NCI-H345 treated with DMSO at 0.1 percent for 48 hours (cell line): Measurements from ENCODE around the gene TK2.
"Not testable (repeated sequence)": the region's sequence is repeated elsewhere in the genome, so short reads cannot be mapped to it uniquely, and the experiment has no call there.

Source experiments
- DNase-seq: peaks from one replicate; lab custom pipeline; 2025; ENCODE audit not compliant: unreplicated experiment; lab: John Stamatoyannopoulos, UW

TK2 gene

GRCh38 chr16:66549284-66550131 is at the start of gene TK2:
Gene TK2, minus strand, starts transcription at chr16:66550122. Its CDS starts 61 bp downstream, at chr16:66550061.
- DNase-seq, result no peak

DNA sequence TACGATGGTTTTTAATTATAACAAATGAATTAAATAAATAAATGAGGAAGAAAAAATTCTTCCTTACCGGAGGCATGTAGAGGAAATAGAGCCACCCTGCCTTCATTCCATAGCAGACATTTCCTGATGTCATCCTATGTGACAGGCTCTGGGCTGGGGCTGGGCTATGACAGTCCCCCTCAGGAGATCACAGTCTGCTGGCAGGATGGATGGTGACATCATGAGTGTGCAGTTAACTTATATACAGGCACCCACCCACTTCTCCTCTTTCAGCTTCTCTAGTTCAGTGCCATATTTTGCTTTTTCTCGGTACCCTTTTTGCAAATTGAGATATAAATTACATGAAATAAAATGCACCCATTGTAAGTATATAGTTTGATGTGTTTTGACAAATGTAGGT is 48.2 kb upstream of the TK2 start:
- no peak for DNase-seq

DNA sequence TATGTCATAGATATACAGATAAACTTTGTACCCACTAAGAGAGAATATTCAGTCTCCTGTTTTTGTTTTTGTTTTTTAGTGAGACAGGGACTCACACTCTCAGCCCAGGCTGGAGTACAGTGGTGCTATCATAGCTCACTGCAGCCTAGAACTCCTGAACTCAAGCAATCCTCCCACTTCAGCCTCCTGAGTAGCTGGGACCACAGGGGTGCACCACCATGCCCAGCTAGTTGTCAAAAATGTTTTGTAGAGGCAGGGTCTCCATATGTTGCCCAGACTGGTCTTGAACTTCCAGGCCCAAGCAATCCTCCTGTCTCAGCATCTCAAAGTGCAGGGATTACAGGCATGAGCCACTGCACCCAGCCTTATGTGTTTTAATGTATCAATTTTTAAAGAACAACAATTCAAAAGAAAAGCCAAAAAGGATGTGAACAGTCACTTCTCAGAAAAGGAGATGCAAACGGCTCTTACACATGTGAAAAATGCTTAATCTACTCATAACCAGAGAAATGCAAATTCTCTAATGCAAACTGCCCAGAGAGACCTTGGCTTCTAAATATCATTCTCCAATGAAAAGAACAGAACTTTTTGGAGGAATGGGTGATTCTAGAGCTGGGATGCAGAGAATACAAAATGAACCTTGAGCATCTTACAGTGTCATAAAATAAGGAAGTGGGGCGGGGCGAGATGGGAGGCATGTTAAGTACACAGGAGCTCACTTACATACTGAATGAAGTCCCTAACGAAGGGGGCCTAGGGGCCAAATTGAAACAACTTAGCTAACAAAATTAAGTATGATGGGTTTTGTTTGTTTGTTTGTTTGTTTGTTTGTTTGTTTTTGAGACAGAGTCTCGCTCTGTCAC is 47.3 kb upstream of the TK2 start:
- no peak for DNase-seq

DNA sequence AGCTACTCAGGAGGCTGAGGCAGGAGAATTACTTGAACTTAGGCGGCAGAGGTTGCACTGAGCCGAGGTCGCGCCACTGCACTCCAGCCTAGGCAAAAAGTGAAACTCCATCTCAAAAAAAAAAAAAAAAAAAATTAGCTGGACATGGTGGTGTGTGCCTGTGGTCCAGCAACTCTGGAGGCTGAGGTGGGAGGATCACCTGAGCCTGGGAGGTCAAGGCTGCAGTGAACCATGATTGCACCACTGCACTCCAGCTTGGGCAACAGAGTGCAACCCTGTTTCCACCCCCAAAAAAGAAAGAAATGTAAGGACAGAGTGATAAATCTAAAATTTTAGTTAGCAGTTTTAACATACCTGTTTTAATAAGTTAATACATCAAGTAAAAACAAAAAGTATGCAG is 46.6 kb upstream of the TK2 start:
- not testable (repeated sequence) for DNase-seq

DNA sequence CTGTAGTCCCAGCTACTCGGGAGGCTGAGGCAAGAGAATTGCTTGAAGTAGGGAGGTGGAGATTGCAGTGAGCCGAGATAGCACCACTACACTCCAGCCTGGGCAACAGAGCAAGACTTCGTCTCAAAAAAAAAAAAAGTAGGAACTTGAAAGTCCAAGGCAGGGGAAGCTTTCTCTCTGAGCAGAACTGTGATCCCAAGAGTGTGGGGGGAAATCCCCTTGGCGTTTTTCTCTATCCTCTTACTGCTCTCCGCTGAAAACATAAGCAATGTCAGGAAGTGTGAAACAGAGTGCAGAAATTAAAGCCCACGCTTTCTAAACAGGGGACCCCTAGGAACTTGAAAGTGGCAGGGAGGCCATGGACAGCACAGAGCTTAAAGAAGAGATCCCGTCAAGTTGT is 44.8 kb upstream of the TK2 start:
- DNase-seq, result no peak

DNA sequence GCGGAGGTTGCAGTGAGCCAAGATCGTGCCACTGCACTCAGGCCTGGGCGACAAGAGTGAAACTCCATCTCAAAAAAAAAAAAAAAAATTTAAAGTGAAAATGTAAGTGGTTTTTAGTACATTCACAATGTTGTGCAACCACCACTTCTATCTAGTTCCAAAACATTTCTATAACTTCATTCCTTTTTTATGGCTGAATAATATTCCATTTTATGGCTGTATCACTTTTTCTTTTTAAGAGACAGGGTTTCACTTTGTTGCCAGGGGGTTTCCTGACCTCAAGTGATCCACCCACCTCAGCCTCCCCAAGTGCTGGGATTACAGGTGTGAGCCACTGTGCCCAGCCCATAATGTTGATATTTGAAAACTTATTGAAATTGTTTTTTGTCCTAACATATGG is 42.9 kb upstream of the TK2 start:
- DNase-seq, result no peak

GRCh38 chr16:66592241-66592640 is 42.3 kb upstream of the TK2 start:
- DNase-seq, result no peak

DNA sequence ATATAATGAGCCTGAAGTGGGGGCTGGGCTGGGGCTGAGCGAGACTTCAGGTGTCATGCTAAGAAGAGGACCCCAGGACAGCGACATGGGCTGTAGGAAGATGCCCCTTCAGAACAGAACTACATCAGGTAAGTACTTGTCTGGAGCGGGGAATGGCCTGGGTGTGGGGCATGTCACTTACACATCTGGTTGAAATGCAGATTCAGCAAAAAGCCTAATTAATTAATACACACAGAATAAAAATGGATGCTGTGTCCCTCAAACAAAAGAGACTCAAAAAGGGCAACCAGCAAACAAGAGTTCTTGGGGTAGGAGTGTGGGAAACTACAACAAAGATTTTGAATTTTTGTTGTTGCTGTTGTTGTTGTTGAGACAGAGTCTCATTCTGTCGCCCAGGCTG is 41.1 kb upstream of the TK2 start:
- DNase-seq, result no peak

GRCh38 chr16:66590322-66590721 is 40.4 kb upstream of the TK2 start:
- DNase-seq, result no peak

DNA sequence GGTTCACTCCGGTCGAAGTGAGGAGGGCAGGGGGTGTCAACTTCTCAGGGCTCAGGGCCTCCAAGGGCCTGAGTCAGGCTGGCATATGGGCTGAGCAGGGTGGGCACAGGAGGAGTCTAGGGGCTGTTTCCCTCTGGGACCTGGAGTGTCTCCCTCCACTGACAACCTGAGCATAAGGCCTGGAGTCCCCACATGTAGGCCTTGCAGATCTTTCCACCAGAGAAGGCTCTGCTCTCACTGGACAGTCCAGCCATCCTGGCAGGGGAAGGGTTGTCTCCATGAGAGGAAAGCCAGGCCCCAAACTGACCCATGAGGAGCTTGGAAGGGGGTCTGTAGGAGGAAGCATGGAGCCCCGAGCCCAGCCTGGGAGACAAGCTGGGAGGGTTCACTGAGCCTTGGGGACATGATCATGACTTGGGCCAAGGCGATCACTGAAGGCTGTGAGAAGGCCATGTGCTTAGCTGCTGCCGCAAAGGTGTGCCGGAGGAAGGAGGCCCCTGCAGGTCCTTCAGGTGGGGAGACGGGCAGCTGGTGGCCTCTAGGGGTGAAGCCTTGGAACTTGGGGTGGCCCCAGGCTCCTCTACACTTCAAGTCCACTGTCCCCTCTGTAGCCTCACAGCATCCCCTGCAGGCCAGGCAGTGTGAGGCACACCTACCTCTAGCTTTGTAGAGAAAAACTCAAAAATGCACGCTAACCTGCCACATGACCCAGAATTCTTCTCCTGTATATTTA is 39.2 kb upstream of the TK2 start:
- no peak for DNase-seq

DNA sequence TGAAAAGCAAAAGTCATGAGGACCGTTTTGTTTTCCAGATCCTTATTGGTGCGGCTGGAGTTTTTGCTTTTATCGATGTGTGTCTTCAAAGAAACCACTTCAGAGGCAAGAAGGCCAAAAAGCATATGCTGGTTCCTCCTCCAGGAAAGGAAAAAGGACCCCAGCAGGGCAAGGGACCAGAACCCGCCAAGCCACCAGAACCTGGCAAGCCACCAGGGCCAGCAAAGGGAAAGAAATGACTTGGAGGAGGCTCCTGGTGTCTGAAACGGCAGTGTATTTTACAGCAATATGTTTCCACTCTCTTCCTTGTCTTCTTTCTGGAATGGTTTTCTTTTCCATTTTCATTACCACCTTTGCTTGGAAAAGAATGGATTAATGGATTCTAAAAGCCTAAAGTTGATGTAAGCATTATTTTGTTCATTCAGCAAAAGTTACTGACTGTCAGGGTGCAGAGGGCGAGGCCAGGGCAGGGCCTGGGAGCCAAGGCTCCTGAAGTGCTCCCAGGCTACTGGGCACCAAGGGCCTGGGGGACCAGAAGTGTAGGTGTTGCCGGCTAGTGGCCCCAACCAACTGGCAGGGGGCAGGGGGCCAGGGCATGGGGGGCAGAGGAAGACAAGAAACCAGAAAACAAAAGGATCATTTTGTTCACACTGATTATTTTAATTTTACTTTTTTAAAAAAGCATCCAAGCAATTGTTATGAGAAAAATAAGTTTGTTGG is 38.1 kb upstream of the TK2 start:
- DNase-seq, result no peak

DNA sequence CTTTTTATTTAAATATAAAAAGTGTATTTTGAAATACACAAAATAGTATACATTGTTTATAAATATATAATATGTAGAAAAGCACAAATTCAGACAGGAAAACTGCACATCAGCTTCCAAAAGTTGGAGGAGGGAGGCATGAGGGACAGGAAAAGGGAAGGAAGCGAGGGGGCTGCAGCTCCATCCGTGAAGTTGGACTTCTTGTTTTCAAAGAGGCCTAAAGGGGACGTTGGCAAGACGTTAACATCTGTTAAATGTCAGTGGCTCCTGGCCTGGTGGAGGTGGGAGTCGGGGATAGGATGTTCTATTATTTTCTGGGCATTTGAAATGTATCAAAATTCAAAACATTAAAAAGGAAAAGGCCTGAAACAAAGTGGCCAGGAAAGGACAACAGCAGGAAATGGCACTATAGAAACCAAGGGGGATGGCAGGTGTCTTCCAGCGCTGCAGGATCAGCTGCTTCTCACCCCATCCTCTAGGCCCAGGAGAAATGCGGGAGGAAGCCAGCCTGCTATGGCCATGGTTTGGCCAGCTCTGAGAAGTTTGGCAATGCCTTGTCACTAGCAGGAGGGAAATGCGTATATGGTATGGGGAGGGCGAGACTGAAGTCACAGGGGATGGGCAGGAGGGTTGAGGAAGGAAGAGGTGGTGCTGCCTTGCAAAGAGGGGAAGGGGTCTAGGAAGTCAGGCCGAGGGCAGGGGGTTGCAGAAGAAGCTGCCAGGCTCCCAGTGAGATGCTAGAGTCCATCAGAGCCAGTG is 35.7 kb upstream of the TK2 start:
- no peak for DNase-seq

GRCh38 chr16:66581246-66581952 is 31.5 kb upstream of the TK2 start:
- DNase-seq, result no peak

- DNase-seq, result no peak
Observed at GRCh38 chr16:66580605-66581209, 30.8 kb upstream of the TK2 start.

- no peak for DNase-seq
Observed at GRCh38 chr16:66578651-66579531, 29.0 kb upstream of the TK2 start, which contains the start of gene CMTM2. Gene CMTM2, plus strand, starts transcription at chr16:66579463. Its CDS starts 145 bp downstream, at chr16:66579608.

GRCh38 chr16:66576296-66576695 is 26.4 kb upstream of the TK2 start:
- DNase-seq, result no peak

DNA sequence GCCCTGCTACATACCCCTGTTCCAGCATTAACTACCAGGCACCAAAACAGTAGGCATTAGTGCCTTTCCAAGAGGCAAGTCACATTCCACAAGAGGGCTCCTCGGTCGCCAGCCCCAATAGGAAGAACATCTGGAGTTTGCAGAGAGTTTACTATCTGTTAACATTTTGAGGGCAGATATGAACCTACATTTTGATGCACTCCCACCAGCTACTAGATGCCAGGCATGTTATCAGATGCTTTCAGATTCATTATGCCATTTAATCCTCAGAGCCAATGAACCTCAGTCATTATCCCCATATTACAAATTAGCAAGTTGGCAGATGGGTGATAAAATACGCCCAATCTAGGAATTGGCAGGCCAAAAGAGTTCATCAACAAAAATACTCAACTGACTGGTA is 25.1 kb upstream of the TK2 start:
- no peak for DNase-seq

DNA sequence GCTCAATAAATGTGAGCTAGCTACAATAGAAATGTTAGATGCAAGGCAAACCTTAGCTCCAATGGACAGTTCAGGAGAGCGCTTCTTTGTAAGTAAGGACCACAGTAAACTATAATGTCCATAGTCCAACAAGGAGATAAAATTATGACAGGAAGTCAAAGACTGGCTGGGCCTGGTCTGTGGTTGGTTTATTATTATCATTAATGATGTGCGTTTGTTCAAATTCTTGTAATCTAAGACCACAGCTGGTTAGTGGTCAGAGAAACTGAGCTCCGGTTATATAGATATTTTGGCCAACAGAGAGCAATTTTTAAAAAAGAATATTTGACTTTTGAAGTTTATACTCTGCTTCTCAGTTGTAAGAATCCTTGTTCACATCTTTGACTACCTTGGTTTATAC is 24.6 kb upstream of the TK2 start:
- DNase-seq, result no peak
